Measurements from ENCODE around the gene VDR. TPM values are rescaled to one million over a fixed set of nuclear protein-coding genes. Genes with fewer than 3 reads are reported as not detected.

Gene VDR
- total RNA-seq, 1 experiment from 2014 or later = 22.3 TPM

GRCh38 chr12:47822401-47822800, 82.4 kb downstream of the VDR start:
- CTCF ChIA-PET = interaction anchor here (0.6 to 3.1 kb wide), 7 partner anchors 9 to 107 kb away, joined by 3 to 22 read pairs (median 4); partner anchors contain the start of gene SLC48A1
- no peak for DNase-seq (ENCODE audit: unreplicated experiment)
- H3K9me3 Mint-ChIP-seq (ENCODE audit: unreplicated experiment) = no peaks in the 10 kb centered on the region
- peak overlapping the region; percentile 93 for H3K27ac Mint-ChIP-seq (ENCODE audit: low read depth, unreplicated experiment)
- POLR2A ChIA-PET = interaction anchor here (1.0 to 2.9 kb wide), 6 partner anchors 10 to 283 kb away, joined by 3 to 20 read pairs (median 4); partner anchors contain the start of gene SENP1
- BruUV-seq (replicated peaks) = no TSS peak
- H3K4me1 Mint-ChIP-seq (ENCODE audit: insufficient read depth, unreplicated experiment) = peaks cover 70% of the 10 kb centered on the region
- H3K4me3 Mint-ChIP-seq (ENCODE audit: unreplicated experiment) = peak overlapping the region; percentile 31
- TF ChIP-seq CTCF (IDR thresholded peaks at IDR 0.05; ENCODE audit: unreplicated experiment) = no peak
- intact Hi-C loops (cut with micrococcal nuclease) = loop anchor here (10.0 kb wide), 1 partner anchor 738 kb away; no protein-coding TSS in a partner anchor
- no peaks in the 10 kb centered on the region for H3K36me3 Mint-ChIP-seq (ENCODE audit: insufficient read depth, unreplicated experiment)
- H3K27me3 Mint-ChIP-seq (ENCODE audit: insufficient read depth, unreplicated experiment) = no peaks in the 10 kb centered on the region

DNA sequence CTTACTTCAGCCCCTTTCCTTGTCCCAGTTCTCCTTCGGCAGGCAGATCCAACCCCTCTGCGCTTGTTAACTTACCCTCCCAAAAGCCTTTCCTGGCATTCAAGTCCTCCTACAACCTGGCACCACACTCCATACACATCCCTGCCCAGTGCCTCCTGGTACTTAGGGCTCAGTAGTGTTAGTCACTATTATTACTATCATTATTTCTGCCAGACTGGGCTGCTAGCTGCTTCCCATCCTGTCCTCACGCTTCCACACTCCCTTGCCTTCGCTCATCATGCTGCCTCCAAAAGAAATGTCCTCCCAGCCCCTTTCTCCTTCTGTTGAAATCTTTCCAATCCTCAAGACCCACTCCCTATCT, 83.5 kb downstream of the VDR start:
- intact Hi-C loops (cut with micrococcal nuclease) = loop anchor here (10.0 kb wide), 1 partner anchor 737 kb away; no protein-coding TSS in a partner anchor
- ChIA-PET POLR2A (interaction anchor here (0.6 to 5.9 kb wide), 15 partner anchors 9 to 298 kb away, joined by 3 to 110 read pairs (median 5); partner anchors contain the start of genes PFKM, SENP1 and VDR), CTCF (interaction anchor here (0.7 to 3.1 kb wide), 9 partner anchors 7 to 79 kb away, joined by 3 to 22 read pairs (median 5); no protein-coding TSS in a partner anchor)
- no peak for TF ChIP-seq CTCF (IDR thresholded peaks at IDR 0.05; ENCODE audit: unreplicated experiment)
- no peaks in the 10 kb centered on the region for H3K36me3 Mint-ChIP-seq (ENCODE audit: insufficient read depth, unreplicated experiment)
- no peaks in the 10 kb centered on the region for H3K27me3 Mint-ChIP-seq (ENCODE audit: insufficient read depth, unreplicated experiment)
- no peaks in the 10 kb centered on the region for H3K9me3 Mint-ChIP-seq (ENCODE audit: unreplicated experiment)
- H3K27ac Mint-ChIP-seq (ENCODE audit: low read depth, unreplicated experiment) = peak overlapping the region; percentile 93
- BruUV-seq (replicated peaks) = no TSS peak
- H3K4me1 Mint-ChIP-seq (ENCODE audit: insufficient read depth, unreplicated experiment) = peaks cover 80% of the 10 kb centered on the region
- peak overlapping the region; percentile 98 for H3K4me3 Mint-ChIP-seq (ENCODE audit: unreplicated experiment)
- DNase-seq (ENCODE audit: unreplicated experiment) = no peak

GRCh38 chr12:47820631-47821345, 84.0 kb downstream of the VDR start:
- BruUV-seq (replicated peaks) = TSS peak; percentile 79
- ChIA-PET POLR2A (interaction anchor here (0.6 to 5.9 kb wide), 20 partner anchors 9 to 299 kb away, joined by 3 to 110 read pairs (median 4); partner anchors contain the start of genes PFKM, SENP1 and VDR), CTCF (interaction anchor here (0.6 to 3.1 kb wide), 11 partner anchors 8 to 78 kb away, joined by 3 to 22 read pairs (median 4); no protein-coding TSS in a partner anchor)
- Mint-ChIP-seq H3K4me1 (ENCODE audit: insufficient read depth, unreplicated experiment) (peaks cover 78% of the 10 kb centered on the region), H3K36me3 (ENCODE audit: insufficient read depth, unreplicated experiment) (no peaks in the 10 kb centered on the region), H3K27me3 (ENCODE audit: insufficient read depth, unreplicated experiment) (no peaks in the 10 kb centered on the region), H3K4me3 (ENCODE audit: unreplicated experiment) (peak overlapping the region; percentile 98), H3K27ac (ENCODE audit: low read depth, unreplicated experiment) (peak overlapping the region; percentile 93), H3K9me3 (ENCODE audit: unreplicated experiment) (no peaks in the 10 kb centered on the region)
- peak; percentile 95 for DNase-seq (ENCODE audit: unreplicated experiment)
- TF ChIP-seq CTCF (IDR thresholded peaks at IDR 0.05; ENCODE audit: unreplicated experiment) = no peak
- intact Hi-C loops (cut with micrococcal nuclease) = loop anchor here (1.0 to 10.0 kb wide), 2 partner anchors 17 to 736 kb away; no protein-coding TSS in a partner anchor
